ENCODE measurements around the gene CEP112. TPM values are rescaled to one million over a fixed set of nuclear protein-coding genes. Genes with fewer than 3 reads are reported as not detected.

The CEP112 gene
- total and polyA plus RNA-seq, 9 of the 15 experiments (the other 6 are each of a cell fraction or from before 2014, with no cell fraction given), result 0.84 TPM; not detected in 8

GRCh38 chr17:66142428-66142827 is 49.5 kb downstream of the CEP112 start:
- H3K27me3 ChIP-seq (ENCODE audit: control insufficient read depth in 2 of 2, insufficient read depth in 2 of 2, low read length in 2 of 2), result no peaks in the 10 kb centered on the region
- H3K4me3 ChIP-seq, result no peak overlapping the region

More at GRCh38 chr17:66142428-66142827, 49.5 kb downstream of the CEP112 start:
- no peaks in the 10 kb centered on the region for H3K79me2 ChIP-seq (ENCODE audit: control insufficient read depth, insufficient read depth, low read length)
- no peaks in the 10 kb centered on the region for H3K9me3 ChIP-seq (replicated peaks; ENCODE audit: control insufficient read depth, insufficient read depth, low read depth, low read length)
- in situ Hi-C loops (cut with MboI) (no loop called here), intact Hi-C loops (cut with micrococcal nuclease) (no loop called here)
- no peaks in the 10 kb centered on the region for H3K4me1 ChIP-seq (replicated peaks in 1 of 2; ENCODE audit: control insufficient read depth in 2 of 2, insufficient read depth in 2 of 2, low read length in 2 of 2)
- POLR2A ChIA-PET, result interaction anchor here (0.7 kb wide), 1 partner anchor 529 kb away, joined by 3 read pairs; no protein-coding TSS in a partner anchor
- FAIRE-seq (no peak), ATAC-seq (no peak), DNase-seq (ENCODE audit: extremely low read depth in 1 of 4, low spot score in 3 of 4) (no peak)
- no peaks in the 10 kb centered on the region for H3K36me3 ChIP-seq (ENCODE audit: control insufficient read depth, insufficient read depth, low read length)
- no peak overlapping the region for H3K27ac ChIP-seq (ENCODE audit: extremely low read depth, low read depth, low read length)
- CTCF ChIA-PET (ENCODE audit: low intra/inter-chr PET ratio), result no interaction called here
- H3K9ac ChIP-seq (ENCODE audit: insufficient read depth in 1 of 2, low read depth in 2 of 2, low read length in 2 of 2), result no peak overlapping the region
- no peaks in the 10 kb centered on the region for H3K9me1 ChIP-seq (ENCODE audit: control insufficient read depth, insufficient read depth, low read length)
- under 1% methylated on average over 7 of the region's 7 CpGs for WGBS (ENCODE audit: insufficient coverage, low coverage, missing lambda C conversion rate)
- no peak overlapping the region for H2AFZ ChIP-seq (ENCODE audit: low read depth, low read length)
- no peaks in the 10 kb centered on the region for H4K20me1 ChIP-seq (replicated peaks; ENCODE audit: control insufficient read depth, insufficient read depth, low read length)
- H3K4me2 ChIP-seq (ENCODE audit: insufficient read depth, low read length), result no peak overlapping the region
- TF ChIP-seq TCF7 (IDR thresholded peaks at IDR 0.05; ENCODE audit: borderline replicate concordance) (no peak), ZNF445 (CRISPR knock-in tag; IDR thresholded peaks at IDR 0.05; ENCODE audit: low read depth) (no peak), ETV6 (IDR thresholded peaks at IDR 0.05; ENCODE audit: borderline replicate concordance in 1 of 2, low read depth in 2 of 2, low read length in 1 of 2) (no peak), ETV6 (CRISPR knock-in tag; IDR thresholded peaks at IDR 0.05; ENCODE audit: borderline replicate concordance) (no peak), KAT2B (IDR thresholded peaks at IDR 0.05; ENCODE audit: low read depth, low read length) (no peak), ELF1 (tag; IDR thresholded peaks at IDR 0.05) (no peak), ATF3 (IDR thresholded peaks at IDR 0.05) (no peak), ATF3 (CRISPR knock-in tag; conservative IDR thresholded peaks at IDR 0.05) (no peak), CBX3 (IDR thresholded peaks at IDR 0.05; ENCODE audit: borderline replicate concordance in 1 of 2, low read length in 2 of 2) (no peak), ZFP1 (CRISPR knock-in tag; IDR thresholded peaks at IDR 0.05) (no peak), CLOCK (CRISPR knock-in tag; IDR thresholded peaks at IDR 0.05; ENCODE audit: borderline replicate concordance) (no peak), BRCA1 (IDR thresholded peaks at IDR 0.05) (no peak), BRCA1 (CRISPR knock-in tag; IDR thresholded peaks at IDR 0.05) (no peak), DDX20 (tag; IDR thresholded peaks at IDR 0.05; ENCODE audit: low read depth) (no peak), ATF2 (CRISPR knock-in tag; IDR thresholded peaks at IDR 0.05) (no peak), TCF15 (CRISPR knock-in tag; IDR thresholded peaks at IDR 0.05) (no peak)
- BruUV-seq (replicated peaks), result no TSS peak
